Activated naive CD8-positive, alpha-beta T cell (primary cell): ENCODE measurements around the gene ASPHD1.
A peak's percentile ranks its signal among the peaks of the same experiment; 100 is the strongest.

Experiments
- H3K27ac Mint-ChIP-seq: one replicate; pipeline ENCODE4 v1.8.0; 2021; ENCODE audit warnings: mixed read lengths
- H3K27me3 Mint-ChIP-seq: one replicate; pipeline ENCODE4 v1.8.0; 2021; ENCODE audit warnings: mixed read lengths
- H3K36me3 Mint-ChIP-seq: one replicate; pipeline ENCODE4 v1.8.0; 2021; ENCODE audit warnings: mixed read lengths
- H3K4me1 Mint-ChIP-seq: one replicate; pipeline ENCODE4 v1.8.0; 2021; ENCODE audit warnings: low read depth, mixed read lengths
- H3K4me3 Mint-ChIP-seq: one replicate; pipeline ENCODE4 v1.8.0; 2021; ENCODE audit warnings: mild to moderate bottlenecking, mixed read lengths
- H3K9me3 Mint-ChIP-seq: one replicate; pipeline ENCODE4 v1.8.0; 2021; ENCODE audit warnings: low read depth, mixed read lengths

The ASPHD1 gene

DNA sequence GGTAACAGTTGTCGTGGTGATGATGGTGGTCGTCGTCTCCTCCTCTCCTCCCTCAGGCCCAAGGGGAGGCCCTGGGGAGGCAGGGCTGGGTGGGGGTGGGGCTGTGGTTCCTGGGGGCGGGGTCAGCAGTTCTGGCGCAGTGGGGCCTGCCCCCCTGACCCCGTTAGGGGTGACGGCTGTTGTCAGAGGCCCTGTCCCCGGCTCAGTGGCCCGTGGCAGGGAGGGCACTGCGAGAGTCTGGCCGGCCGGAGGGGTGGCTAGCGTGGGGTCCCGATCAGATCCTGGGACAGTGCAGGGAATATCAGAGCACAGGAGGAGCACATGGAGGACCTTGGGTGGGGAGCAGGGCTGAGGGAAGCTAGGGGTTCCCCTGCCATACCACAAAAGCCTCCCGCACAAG, 3.4 kb upstream of the ASPHD1 start:
- Mint-ChIP-seq H3K4me3 (no peak overlapping the region), H3K27ac (no peak overlapping the region), H3K9me3 (no peaks in the 10 kb centered on the region), H3K27me3 (peaks cover 19% of the 10 kb centered on the region), H3K36me3 (peaks cover 2% of the 10 kb centered on the region), H3K4me1 (peaks cover 7% of the 10 kb centered on the region)

DNA sequence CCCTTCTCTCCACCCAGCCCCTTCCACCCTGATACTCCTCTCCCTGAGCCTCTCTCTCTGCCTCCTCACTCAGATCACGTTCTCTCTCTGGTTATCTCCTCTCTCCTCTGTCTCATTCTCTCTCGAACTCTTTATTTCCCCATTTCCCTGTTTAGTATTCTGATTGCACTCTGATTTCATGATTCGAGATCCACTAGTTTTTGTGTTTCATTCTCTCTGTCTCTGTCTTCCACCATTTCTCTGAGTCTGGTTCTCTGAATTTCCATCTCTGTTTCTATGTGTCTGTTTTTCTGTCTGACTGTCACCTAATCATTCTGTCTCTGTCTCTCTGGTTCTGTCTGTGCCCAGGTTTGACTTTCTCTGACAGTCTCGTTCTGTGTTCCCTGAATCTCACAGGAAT, 3.0 kb upstream of the ASPHD1 start:
- Mint-ChIP-seq H3K4me1 (peaks cover 7% of the 10 kb centered on the region), H3K27me3 (peaks cover 19% of the 10 kb centered on the region), H3K9me3 (no peaks in the 10 kb centered on the region), H3K27ac (no peak overlapping the region), H3K4me3 (no peak overlapping the region), H3K36me3 (peaks cover 2% of the 10 kb centered on the region)

DNA sequence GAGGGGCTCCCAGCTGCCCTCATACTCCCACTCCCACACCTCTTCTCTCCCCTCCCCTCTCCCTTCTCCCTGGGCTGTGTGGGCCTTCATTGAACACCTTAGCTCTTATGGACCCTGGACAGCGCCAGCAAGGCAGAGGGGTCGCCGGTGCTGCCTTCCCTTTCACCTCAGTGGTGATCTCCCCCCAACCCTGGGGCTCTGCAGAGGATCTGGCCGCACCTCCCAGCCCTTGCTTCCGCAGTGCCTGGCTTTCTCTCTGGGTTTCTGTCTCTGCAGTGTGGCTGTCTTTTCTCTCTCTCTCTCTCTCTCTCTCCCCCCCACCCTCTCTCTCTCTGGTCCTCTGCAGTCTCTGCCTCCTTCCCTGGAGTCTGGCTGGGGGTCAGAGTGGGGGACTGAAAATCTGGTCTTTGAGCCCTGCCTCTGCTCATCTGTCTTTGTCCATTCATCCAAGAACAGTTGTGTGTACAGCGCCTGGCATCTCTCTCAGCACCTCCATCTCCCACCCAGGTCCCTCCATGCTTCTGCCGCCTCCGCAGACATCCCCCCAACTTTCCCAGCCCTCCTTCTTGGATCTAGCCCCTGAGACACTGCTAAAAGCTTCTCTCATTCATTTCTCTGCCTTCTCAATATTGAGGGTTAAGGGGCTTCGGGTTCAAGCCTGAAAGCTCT, 2.0 kb upstream of the ASPHD1 start:
- H3K9me3 Mint-ChIP-seq = no peaks in the 10 kb centered on the region
- H3K36me3 Mint-ChIP-seq = peaks cover 2% of the 10 kb centered on the region
- H3K4me1 Mint-ChIP-seq = peaks cover 7% of the 10 kb centered on the region
- no peak overlapping the region for H3K4me3 Mint-ChIP-seq
- H3K27ac Mint-ChIP-seq = no peak overlapping the region
- H3K27me3 Mint-ChIP-seq = peaks cover 19% of the 10 kb centered on the region

DNA sequence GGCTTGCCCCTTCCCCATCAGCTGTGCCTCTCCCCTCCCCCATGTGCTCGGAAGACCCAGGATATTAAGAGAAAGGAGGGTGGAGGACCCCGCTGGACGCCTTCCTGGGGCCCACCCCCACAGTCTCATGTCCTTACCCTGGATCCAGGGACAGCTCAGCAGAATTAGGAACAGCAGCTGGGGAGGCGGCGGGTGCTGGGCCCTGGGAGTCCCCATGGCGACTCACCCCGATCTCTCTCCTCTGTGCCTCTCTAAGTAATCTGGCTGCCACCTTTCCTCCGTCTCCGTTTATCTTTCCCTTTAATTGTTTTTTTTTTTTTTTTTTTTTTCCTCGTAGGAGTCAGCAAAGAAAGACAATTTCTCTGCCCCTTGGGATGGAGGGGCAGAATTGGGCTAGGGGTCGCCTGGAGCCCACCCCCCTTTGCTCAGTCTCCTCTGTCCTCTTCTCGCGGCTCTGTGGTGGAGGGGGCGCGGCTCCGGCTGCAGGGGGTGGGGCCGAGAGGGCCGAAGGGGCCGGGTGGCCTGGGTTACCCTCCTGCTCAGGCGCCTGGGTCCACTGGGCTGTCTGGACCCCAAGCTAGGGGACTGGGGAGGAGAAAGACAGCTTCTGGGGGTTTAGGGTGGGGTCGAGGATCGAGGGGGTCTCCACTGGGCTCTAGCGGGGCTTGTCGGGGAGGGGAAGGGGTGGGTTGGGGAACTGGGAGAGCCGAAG, 1.3 kb upstream of the ASPHD1 start:
- Mint-ChIP-seq H3K27ac (no peak overlapping the region), H3K4me1 (peaks cover 9% of the 10 kb centered on the region), H3K9me3 (no peaks in the 10 kb centered on the region), H3K4me3 (no peak overlapping the region), H3K27me3 (peaks cover 19% of the 10 kb centered on the region), H3K36me3 (peaks cover 2% of the 10 kb centered on the region)

DNA sequence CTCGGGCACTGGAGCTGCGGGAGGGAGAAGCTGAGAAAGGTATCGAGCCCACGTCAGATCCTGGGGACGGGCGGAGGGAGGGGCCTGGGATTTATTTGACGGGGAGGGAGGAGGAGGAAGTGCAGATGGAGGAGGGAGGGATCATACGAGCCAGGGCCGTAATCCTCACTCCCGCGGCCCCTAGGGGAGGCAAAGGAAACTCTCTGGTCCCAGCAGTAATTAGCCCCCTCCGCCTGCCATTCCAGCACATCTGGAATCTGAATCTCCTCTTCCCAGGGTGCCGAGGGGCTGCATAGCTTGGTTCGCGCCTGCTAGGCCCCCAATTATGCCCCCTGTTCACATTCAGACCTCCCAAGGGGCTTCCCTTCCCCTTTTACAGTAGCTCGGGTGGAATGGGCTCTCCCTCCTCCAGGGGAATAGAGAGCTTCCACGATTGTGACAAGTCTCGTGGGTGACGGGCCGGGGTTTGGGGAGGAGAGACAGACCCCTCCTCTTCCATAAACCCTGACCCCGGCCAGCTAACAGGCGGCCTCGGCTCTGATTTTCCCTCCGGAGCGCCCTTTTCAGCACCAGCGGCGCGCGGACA, 679 bp upstream of the ASPHD1 start, which contains the start of gene SEZ6L2:
Gene SEZ6L2 (minus strand): TSS at position 35 of the 586 bp plus-strand sequence. CDS start 531 bp downstream, outside the sequence.
- Mint-ChIP-seq H3K27me3 (peaks cover 16% of the 10 kb centered on the region), H3K4me3 (peak within 1 kb of the TSS; percentile 84), H3K27ac (no peak within 1 kb of the TSS), H3K4me1 (peaks cover 9% of the 10 kb centered on the region), H3K9me3 (no peaks in the 10 kb centered on the region), H3K36me3 (peaks cover 2% of the 10 kb centered on the region)

DNA sequence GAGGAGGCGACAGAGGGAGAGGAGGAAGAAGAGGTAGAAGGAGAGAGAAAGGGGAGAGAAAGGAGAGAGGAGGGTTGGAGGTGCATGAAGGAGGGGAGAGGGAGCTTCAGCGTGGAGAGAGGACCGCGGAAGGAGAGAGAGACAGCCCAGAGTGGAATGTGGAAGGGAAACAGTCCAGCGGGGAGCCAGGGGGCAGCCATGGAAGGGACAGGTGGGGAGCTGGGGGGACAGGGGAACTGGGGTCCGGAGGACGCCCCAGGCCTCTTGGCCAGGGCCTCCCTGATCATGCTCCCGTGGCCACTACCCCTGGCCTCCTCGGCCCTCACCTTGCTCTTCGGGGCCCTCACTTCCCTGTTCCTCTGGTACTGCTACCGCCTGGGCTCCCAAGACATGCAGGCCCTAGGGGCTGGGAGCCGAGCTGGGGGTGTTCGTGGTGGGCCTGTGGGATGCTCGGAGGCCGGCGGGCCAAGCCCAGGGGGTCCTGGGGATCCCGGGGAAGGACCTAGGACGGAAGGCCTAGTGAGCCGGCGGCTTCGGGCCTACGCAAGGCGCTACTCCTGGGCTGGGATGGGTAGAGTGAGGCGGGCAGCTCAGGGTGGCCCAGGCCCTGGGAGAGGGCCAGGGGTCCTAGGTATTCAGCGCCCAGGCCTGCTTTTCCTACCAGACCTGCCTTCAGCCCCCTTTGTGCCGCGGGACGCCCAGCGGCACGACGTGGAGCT, 759 bp downstream of the ASPHD1 start:
- no peak overlapping the region for H3K27ac Mint-ChIP-seq
- H3K4me3 Mint-ChIP-seq = peak overlapping the region; percentile 84
- peaks cover 14% of the 10 kb centered on the region for H3K27me3 Mint-ChIP-seq
- peaks cover 9% of the 10 kb centered on the region for H3K4me1 Mint-ChIP-seq
- H3K9me3 Mint-ChIP-seq = no peaks in the 10 kb centered on the region
- H3K36me3 Mint-ChIP-seq = peaks cover 2% of the 10 kb centered on the region

DNA sequence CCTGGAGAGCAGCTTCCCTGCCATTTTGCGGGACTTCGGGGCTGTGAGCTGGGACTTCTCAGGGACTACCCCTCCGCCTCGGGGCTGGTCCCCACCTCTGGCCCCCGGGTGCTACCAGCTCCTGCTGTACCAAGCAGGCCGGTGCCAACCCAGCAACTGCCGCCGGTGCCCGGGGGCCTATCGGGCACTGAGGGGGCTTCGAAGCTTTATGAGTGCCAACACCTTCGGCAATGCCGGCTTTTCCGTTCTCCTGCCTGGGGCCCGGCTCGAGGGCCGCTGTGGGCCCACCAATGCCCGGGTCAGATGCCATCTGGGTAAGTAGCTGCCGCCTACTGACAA, 1.3 kb downstream of the ASPHD1 start:
- H3K4me3 Mint-ChIP-seq = peak overlapping the region; percentile 51
- H3K4me1 Mint-ChIP-seq = peaks cover 9% of the 10 kb centered on the region
- H3K27ac Mint-ChIP-seq = no peak overlapping the region
- peaks cover 2% of the 10 kb centered on the region for H3K36me3 Mint-ChIP-seq
- H3K27me3 Mint-ChIP-seq = peaks cover 14% of the 10 kb centered on the region
- H3K9me3 Mint-ChIP-seq = no peaks in the 10 kb centered on the region

DNA sequence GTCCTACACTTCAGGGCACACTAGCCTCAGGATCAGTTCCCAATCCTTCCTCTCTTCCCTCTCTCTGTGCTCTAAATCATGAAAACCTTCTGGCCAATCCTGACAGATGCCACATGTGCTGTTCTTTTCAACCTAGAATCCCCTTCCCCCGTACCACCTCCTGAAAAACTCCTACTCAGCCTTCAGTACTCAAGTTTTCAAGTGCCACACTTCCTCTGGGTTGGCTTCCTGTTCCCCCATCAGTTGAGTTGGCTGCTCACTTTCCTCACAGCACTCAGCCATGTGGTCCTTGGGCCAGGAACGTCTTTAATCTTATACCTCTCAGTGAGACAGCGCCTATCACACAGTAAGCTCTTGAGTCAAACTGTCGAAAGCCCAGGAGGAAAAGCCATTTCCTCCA, 3.3 kb downstream of the ASPHD1 start:
- Mint-ChIP-seq H3K27me3 (peaks cover 1% of the 10 kb centered on the region), H3K4me3 (no peak overlapping the region), H3K27ac (no peak overlapping the region), H3K9me3 (no peaks in the 10 kb centered on the region), H3K36me3 (no peaks in the 10 kb centered on the region), H3K4me1 (peaks cover 9% of the 10 kb centered on the region)

DNA sequence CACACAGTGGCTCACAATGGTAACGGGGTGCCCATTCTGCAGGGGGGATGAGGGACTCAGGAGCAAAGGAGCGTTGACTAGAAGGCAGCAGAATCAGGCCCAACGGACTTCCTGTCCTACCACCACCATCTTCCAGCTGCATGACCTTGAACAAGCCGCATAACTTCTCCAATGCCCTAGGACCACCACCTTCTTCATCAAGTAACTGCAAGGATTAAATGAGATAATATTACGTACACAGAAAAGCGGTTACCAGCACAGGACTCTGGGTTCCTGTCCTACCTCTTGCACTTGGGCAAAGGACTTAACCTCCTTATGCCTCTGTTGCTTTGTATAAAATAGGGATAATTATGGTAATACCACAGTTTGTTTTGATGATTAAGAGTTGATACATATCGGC, 4.7 kb downstream of the ASPHD1 start:
- Mint-ChIP-seq H3K27me3 (no peaks in the 10 kb centered on the region), H3K4me1 (peaks cover 7% of the 10 kb centered on the region), H3K27ac (no peak overlapping the region), H3K36me3 (no peaks in the 10 kb centered on the region), H3K9me3 (no peaks in the 10 kb centered on the region), H3K4me3 (no peak overlapping the region)

DNA sequence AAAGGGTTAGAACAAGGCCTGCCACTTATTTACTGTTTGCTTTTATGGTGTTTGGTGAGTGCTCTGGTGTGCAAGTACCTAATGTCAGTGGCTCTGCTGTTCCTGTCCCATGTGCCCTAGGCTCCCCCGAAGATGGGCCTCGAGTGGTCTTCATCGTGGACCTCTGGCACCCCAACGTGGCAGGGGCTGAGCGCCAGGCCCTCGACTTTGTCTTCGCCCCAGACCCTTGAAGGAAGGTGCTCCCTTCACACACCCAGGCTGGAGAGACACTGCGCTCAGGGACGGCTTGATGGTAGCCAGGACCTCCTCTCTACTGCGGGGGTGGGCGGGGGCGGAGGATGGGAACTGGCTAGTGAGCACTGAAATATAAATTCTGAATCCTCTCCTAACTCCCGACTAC, 5.4 kb downstream of the ASPHD1 start:
- no peaks in the 10 kb centered on the region for H3K36me3 Mint-ChIP-seq
- no peak overlapping the region for H3K27ac Mint-ChIP-seq
- H3K9me3 Mint-ChIP-seq = no peaks in the 10 kb centered on the region
- no peaks in the 10 kb centered on the region for H3K27me3 Mint-ChIP-seq
- H3K4me3 Mint-ChIP-seq = no peak overlapping the region
- peaks cover 4% of the 10 kb centered on the region for H3K4me1 Mint-ChIP-seq

DNA sequence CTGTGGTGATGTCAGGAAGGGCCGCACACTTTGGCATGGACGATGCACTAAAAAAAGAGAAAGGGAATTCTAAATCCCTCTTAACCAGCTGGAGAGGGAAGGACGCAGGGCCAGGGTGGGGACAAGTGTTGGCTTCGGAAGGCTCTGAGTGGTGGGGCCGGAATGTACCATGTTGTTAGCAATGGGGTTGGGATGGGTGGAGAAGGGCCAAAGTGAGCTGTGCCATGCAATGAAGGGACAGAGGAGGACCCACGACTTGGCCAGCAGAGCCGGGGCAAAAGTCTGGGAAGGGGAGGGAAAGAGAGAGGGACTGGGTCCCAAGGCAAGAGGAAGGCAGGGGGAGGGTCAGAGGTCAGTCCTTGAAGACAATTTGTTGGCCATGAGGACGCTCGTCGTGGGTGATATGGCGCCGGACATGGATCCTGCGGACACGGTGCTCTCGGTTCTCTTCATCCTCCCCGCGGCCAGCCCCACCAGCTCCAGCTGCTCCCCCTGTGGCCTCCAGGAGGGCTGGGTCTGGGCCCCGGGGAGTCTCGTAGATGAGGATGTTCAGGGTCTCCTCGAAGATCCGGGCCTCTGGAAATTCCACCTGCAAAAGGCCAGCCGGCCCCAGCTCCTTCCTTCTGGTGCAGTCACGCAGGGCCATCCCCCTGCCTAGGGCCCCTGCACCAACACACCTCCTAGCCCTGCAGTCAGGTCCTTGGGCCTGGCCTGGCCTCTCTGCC, 6.4 kb downstream of the ASPHD1 start:
- Mint-ChIP-seq H3K9me3 (no peaks in the 10 kb centered on the region), H3K4me1 (peaks cover 2% of the 10 kb centered on the region), H3K4me3 (no peak overlapping the region), H3K27ac (no peak overlapping the region), H3K36me3 (no peaks in the 10 kb centered on the region), H3K27me3 (no peaks in the 10 kb centered on the region)

DNA sequence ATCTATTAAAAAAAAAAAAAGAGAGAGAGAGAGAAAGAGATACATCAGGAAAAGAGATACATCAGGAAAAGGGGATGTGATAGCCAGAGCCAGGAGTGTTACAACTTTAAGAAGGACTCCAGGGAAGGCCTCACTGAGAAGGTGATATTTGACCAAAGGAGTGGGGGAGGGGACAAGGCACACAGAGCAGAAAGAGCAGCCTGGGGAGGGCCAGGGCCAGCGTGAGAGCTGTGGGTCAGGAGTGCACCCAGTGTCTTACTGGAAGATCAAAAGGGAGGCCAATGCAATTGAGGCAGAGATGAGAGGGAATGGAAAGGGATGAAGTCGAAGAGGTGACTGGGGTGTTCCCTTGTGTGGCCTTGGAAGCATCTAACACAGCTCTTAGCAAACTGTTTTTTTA, 7.7 kb downstream of the ASPHD1 start:
- no peaks in the 10 kb centered on the region for H3K27me3 Mint-ChIP-seq
- no peak overlapping the region for H3K27ac Mint-ChIP-seq

DNA sequence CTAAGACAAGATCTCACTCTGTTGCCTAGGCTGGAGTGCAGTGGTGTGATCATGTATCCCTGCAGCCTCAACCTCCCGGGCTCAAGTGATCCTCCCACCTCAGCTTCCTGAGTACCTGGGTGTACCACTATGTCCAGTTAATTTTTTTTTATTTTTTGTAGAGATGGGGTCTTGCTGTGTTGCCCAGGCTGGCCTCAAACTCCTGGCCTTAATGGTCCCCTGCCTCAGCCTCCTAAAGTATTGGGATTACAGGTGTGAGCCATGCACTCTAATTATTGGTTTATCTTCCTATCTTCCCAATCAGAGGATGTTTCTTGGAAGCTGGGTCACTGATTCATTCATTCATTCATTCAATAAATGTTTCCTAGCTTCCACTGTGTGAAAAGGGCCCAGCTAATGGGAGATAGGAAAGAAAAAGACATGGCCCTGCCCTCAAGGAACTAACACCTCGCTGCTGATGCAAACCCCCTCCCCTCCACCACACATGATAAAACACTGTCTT, 8.5 kb downstream of the ASPHD1 start:
- Mint-ChIP-seq H3K36me3 (no peaks in the 10 kb centered on the region), H3K4me1 (no peaks in the 10 kb centered on the region), H3K27ac (no peak overlapping the region), H3K9me3 (no peaks in the 10 kb centered on the region), H3K27me3 (no peaks in the 10 kb centered on the region), H3K4me3 (no peak overlapping the region)

More for the DNA sequence above, 7.7 kb downstream of the ASPHD1 start:
- H3K4me3 Mint-ChIP-seq = no peak overlapping the region
- H3K9me3 Mint-ChIP-seq = no peaks in the 10 kb centered on the region
- peaks cover 2% of the 10 kb centered on the region for H3K4me1 Mint-ChIP-seq
- H3K36me3 Mint-ChIP-seq = no peaks in the 10 kb centered on the region

DNA sequence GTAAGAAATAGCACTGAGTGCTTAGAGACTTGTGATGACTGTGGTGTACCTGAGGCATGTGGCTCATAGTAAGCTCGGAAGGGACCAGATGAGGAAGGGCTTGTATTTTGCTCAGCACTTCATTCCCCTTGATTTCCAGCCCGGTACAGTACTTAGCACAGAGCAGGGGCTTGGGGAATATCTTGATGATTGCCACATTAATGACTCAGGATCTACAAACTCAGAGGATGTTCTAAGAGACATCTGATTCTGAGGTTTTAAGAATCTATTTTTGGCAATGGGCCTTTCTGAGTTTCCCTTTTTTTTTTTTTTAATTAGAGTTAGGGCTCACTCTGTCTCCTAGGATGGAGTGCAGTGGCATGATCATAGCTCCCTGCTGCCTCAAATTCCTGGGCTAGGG, 9.1 kb downstream of the ASPHD1 start:
- Mint-ChIP-seq H3K36me3 (no peaks in the 10 kb centered on the region), H3K4me3 (no peak overlapping the region), H3K9me3 (no peaks in the 10 kb centered on the region), H3K27me3 (no peaks in the 10 kb centered on the region), H3K4me1 (no peaks in the 10 kb centered on the region), H3K27ac (no peak overlapping the region)
